HUDEP-2 (cell line): ENCODE data around the gene NET1.
"Not testable (repeated sequence)": the region's sequence is repeated elsewhere in the genome, so short reads cannot be mapped to it uniquely, and the experiment has no call there.

Source experiments
- DNase-seq, 76 experiments: peaks; one replicate each; lab custom pipeline; 2025; ENCODE audit not compliant: unreplicated experiment in 76 of 76; lab: John Stamatoyannopoulos, UW

The NET1 gene

DNA sequence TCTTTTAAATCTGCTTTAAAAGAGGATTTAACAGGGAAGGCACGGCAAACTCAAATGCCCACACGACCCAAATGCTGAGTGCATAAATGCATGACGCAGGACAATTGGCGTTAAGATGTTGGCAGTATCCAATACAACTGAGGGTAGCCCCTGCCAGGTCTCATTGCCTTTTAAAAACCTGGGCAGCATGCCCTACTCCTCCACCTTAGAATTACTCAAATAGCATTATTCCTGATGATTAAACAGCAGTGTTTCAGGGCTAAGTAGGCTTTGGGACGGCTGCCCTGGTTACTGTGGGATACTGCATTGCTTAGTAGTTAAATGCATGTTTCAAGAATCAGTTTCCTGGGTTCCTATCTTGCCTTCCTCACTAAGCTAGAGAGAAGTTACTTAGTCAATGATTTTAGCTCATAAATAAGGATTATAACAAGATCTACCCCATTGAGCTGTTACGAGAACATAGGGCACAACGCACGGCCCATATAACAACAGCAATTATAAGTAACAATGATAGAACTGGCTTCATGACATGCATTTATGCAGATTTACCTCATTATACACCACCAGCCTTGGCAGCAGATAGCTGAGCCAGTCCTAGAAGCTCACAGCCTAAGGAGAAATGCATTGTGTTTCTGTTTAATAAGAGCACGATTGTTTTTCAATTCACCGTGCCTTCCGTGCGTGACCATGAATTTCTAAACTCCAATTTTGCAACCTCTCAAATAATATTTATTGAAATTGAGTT is 15.6 kb upstream of the NET1 start:
- DNase-seq, result no peak

DNA sequence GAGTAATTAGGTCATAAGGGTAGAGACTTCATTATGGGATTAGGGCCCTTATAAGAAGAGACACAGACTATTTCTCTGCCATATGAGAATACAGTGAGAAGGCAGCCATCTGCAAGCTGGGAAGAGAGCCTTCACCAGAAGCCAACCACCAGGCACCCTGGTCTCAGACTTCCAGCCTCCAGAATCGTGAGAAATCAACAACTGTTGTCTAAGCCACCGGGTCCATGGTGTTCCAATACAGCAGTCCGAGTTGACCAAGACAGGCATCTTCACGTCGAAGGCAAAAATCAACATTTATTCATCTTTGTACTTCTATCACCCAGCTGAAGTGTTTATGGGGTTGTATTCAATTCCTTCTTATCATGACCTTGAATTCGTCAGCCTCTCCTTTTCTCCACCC is 13.0 kb upstream of the NET1 start:
- no peak for DNase-seq

- DNase-seq, result no peak
These were observed 11.7 kb upstream of the NET1 start for GRCh38 chr10:5400468-5401240.

GRCh38 chr10:5402798-5403197 is 9.6 kb upstream of the NET1 start:
- no peak for DNase-seq

- peak in 1 of 76 experiments; percentile 17 for DNase-seq
These were observed 7.9 kb upstream of the NET1 start, which contains the start of gene TUBAL3 for GRCh38 chr10:5404208-5405041. Gene TUBAL3 (minus strand): TSS chr10:5404828. CDS start chr10:5404792, 36 bp downstream.

DNA sequence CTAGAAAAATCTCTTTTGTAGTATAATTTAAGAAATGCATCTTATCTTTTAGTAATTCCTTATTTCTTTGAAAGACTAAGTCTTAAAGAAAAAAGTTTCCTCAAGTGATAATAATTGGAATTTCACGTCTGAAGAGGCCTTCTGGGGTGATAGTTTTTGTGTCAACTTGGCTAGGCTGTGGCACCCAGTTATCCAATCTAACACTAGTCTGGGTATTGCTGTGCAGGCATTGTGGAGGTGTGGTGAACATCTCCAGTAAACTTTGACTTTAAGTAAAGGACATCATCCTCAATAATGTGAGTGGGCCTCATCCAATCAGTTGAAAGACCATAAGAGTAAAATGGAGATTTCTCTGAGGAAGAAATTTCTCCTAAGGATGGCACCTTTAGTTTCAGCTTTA is 5.4 kb upstream of the NET1 start:
- DNase-seq, result no peak

DNA sequence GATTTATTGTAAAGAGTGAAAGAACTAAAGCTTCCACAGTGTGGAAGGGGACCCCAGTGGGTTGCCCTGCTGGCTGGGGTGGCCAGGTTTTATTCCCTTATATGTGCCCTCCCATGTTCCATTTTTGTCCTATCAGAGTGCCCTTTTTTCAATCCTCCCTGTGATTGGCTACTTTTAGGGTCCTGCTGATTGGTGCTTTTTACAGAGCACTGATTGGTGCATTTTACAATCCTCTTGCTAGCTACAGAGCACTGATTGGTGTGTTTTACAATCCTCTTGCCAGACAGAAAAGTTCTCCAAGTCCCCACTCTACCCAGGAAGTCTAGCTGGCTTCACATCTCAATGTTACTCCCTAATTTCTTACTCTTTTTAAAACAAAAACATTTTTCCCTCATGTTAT is 1.6 kb upstream of the NET1 start:
- not testable (repeated sequence) for DNase-seq

- DNase-seq, result no peak
These were observed 448 bp upstream of the NET1 start for GRCh38 chr10:5411941-5412276.

DNA sequence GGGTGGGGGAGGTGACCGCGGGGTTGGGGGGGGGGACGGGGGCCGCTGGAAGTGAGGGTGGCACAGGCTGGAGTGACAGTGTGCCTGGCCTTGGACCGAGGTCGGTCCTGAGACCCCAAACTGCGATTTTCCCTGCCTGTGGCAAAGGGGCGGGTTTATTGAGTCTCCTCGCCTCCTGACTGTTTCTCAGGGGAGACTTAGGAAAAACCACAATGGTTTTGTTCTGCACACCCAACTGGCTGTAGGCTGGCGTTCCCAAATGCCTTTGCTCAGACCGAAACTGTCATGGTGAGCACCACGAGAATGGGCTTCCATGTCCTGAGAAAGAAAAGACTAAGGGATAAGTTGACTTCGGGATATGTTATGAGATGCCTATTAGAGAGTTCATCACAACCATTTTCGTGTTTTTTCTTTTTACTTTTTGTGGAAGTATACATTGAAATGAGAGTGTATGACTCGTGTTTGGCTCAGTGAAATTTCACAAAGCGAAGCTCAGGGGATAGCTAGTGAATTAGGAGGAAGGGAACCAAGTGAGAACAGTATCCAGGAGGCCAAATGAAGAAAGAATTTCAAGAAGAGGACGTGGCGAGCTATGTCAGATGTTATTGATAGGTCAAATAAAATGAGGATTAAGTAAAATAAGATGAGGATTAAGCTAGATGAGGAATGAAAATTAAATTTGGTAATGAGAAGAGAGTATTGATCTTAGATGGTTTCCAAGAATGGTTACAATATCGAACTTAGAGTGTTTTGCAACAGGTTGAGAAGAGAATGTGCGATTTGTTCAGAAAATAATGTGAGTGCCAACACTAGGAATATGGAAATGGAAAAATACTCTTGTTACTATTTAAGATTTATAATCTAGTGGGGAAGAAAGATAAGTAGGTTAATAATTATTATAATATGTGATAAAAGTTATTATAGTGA is 918 bp downstream of the NET1 start:
- peak in 4 of 76 experiments; percentile 6 to 37 (median 8) for DNase-seq

DNA sequence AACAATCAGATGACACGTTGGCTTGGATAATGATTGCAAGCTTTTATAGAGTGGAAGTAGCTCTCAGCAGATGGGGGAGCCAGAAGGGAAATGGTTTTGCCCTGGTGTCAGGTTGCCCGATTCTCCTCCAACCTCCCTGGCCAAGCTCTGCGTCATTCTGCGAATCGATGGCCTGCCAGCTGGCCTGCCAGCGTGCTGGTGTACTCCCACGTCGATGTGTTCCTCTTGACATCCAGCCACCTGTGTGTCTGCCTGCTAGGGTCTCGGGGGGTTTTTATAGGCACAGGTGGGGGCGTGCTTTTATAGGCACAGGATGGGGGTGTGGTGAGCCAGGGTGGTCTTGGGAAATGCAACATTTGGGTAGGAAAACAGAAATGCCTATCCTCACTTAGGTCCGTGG is 4.6 kb downstream of the NET1 start:
- no peak for DNase-seq

DNA sequence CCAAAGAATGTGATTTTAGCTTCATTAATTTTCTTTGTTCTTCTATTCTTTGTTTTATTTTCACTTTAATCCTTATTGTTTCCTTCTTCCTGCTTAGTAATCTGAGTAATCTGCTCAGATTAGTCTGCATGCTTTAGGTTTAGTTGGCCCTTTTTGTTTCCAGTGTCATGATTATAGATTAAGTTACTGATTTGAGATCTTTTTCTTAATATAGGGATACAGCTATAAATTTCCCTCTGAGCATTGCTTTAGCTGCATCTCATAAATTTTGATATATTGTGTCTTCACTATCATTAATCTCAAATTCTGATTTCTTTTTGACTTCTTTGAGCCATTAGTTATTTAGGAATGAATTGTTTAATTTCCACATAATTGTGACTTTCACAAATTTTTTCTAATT is 6.2 kb downstream of the NET1 start:
- no peak for DNase-seq

- peak in 8 of 76 experiments; percentile 5 to 30 (median 16) for DNase-seq
These were observed 7.2 kb downstream of the NET1 start for GRCh38 chr10:5419466-5420094.

DNA sequence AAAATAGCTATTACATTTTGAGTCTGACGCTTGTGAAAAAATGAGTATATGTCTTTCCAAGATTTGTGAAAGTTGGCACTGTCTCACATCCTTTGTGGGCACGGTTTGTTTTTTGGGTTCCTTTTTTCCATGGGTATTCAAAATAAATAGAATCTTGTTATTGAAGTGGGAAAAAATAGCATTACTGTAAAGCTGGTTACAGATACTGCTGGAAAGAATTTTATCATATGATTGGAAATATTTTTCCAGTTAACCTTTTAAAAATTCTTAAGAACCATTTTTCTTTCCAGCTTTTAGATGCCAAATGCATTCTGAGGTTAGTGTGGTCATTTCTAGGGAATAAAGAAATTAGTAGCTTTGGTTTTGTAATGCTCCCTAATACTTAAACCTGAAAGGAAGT is 11.4 kb downstream of the NET1 start:
- no peak for DNase-seq

DNA sequence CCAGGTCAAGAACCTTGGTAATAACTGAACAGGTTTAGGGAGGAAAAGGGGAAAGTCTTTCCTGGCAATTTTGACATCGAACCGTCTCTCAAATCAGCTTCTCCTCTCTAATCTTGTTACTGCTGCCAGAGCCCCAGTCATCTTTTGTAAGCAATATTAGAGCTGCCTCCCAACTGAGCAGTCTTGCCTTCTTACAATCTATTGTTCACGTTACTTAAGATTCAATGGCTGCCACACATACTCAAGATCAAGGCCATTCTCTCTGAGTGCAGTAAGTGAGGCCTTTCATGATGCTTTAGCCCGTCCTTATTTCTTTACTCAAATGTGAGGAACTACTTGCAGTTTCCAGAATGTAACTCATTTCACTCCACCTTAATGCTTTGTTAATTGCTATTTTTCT is 12.4 kb downstream of the NET1 start:
- DNase-seq, result no peak

GRCh38 chr10:5428133-5428532 is 15.8 kb downstream of the NET1 start:
- DNase-seq, result no peak

- DNase-seq, result no peak
These were observed 20.8 kb downstream of the NET1 start for GRCh38 chr10:5433182-5433581.

DNA sequence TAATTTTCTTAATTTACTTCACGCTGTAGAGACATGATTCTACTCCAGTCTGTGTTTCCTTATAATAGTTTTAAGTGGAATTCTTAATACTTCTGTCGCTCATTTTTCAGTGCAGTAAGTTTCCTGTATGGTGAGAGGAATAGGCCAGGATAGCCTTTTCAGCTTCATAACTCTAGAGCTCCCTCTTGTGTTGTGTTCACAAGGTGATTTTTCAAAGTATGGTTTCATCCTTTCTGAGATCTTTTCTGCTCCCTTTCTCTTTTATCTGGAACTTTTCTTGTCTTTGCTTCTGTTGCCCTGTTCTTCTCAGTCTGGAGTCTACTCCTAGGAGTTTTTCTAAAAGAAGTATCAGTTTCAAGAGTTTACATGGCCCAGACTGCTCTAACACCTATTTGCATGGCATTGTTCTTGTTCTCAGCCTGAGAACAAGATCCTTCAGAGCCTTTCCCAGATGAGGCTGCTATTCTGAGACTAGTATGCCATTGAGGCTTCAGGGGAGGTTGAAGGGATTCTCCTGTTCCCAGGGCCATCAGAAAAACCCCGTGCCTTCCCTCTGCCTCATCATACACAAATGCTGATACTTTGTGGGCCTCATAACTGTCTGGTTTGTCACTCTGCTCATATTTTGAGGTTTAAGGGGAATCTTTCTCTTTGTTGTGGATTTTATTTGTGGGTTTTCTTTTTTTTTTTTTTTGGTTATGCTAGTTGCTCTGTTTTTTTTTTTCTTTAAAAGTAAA is 21.8 kb downstream of the NET1 start:
- peak in 23 of 76 experiments; percentile 5 to 52 (median 30) for DNase-seq

GRCh38 chr10:5435328-5435727 is 23.0 kb downstream of the NET1 start:
- no peak for DNase-seq

DNA sequence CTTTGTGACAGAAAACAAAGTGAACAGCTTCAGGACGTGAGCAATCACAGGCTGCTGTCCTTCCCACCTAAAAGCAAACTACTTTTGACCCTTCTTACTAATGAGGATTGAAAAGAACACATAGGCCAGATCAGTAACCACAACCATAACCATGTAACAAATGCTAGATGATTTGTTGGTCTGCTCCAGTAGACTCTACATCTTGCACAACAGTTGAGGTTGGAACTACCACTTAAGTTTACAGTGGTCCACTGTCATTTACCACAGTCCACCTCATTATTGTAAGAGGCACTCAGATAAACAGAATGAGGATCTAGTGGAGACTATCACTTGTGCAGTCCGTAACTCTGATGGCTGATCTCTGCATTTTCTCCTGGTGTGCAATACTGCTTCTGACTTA is 27.8 kb downstream of the NET1 start:
- DNase-seq, result no peak
